ENCODE measurements around the gene PDZD4. TPM values are rescaled to one million over a fixed set of nuclear protein-coding genes. Genes with fewer than 3 reads are reported as not detected.

PDZD4 gene
- total and polyA plus RNA-seq, 2 experiments from 2014 or later = not detected

DNA sequence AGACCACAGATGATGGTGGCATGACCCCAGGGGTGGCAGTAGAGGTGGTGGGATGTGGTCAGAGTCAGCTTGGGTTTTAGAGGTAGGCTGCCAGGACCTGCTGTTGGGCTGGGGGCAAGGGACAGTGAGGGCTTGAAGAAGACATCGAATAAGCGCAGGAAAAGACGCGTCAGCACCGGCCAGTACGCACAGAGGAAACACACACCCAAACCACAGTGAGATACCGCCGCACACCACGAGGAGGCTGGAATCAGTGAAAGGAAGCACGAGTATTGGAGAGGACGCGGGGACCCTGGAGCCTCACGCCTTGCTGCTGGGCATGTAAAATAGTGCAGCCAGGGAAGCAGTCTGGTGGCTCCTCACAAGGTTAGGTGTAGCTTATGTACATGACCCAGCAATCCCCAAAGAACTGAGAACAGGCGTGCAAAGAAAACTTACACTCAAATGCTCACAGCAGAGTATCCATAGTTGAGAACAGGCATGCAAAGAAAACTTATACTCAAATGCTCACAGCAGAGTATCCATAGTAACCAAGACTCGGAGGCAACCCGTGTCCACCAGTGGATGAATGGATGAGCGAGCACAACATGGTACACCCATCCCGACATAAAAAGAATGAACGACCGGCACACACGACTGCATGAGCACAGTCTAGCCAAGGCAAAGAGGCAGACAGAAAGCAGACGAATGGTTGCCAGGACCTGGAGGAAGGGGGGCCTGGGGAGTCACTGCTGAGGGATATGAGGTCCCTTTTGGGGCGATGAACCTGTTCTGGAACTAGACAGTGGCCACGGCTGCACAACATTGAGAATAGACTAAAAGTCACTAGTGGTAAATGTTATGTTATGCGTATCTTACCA is 13.3 kb downstream of the PDZD4 start:
- H3K4me3 ChIP-seq = no peak overlapping the region
- 75 to 77% methylated on average over 20 to 25 of the region's 25 CpGs for WGBS, 2 experiments (ENCODE audit: low coverage in 1 of 2, low lambda C conversion rate in 2 of 2, missing lambda C conversion rate in 2 of 2)
- H3K9me3 ChIP-seq (ENCODE audit: low read depth) = no peaks in the 10 kb centered on the region
- no peak overlapping the region for H3K4me2 ChIP-seq (ENCODE audit: unreplicated experiment)
- no peaks in the 10 kb centered on the region for H3K36me3 ChIP-seq (ENCODE audit: low read depth)
- H3K4me1 ChIP-seq (ENCODE audit: insufficient read depth) = no peaks in the 10 kb centered on the region
- H3K79me2 ChIP-seq (ENCODE audit: insufficient read depth) = no peaks in the 10 kb centered on the region
- DNase-seq = no peak
- no peaks in the 10 kb centered on the region for H4K20me1 ChIP-seq (ENCODE audit: insufficient read depth)
- in situ Hi-C loops (cut with MboI) = no loop called here
- H2AFZ ChIP-seq = no peak overlapping the region
- H3K9me2 ChIP-seq (ENCODE audit: insufficient read depth) = no peaks in the 10 kb centered on the region
- no peaks in the 10 kb centered on the region for H3K27me3 ChIP-seq (replicated peaks; ENCODE audit: insufficient read depth)
- H3K9ac ChIP-seq = no peak overlapping the region
- H3F3A ChIP-seq (ENCODE audit: insufficient read depth) = no peaks in the 10 kb centered on the region
- TF ChIP-seq EZH2 (IDR thresholded peaks at IDR 0.05; ENCODE audit: insufficient read depth, poor library complexity, severe bottlenecking) = no peak
- no peak for TF ChIP-seq EZH2phosphoT487 (IDR thresholded peaks at IDR 0.05; ENCODE audit: insufficient read depth, low read depth)
- H3K27ac ChIP-seq = no peak overlapping the region

DNA sequence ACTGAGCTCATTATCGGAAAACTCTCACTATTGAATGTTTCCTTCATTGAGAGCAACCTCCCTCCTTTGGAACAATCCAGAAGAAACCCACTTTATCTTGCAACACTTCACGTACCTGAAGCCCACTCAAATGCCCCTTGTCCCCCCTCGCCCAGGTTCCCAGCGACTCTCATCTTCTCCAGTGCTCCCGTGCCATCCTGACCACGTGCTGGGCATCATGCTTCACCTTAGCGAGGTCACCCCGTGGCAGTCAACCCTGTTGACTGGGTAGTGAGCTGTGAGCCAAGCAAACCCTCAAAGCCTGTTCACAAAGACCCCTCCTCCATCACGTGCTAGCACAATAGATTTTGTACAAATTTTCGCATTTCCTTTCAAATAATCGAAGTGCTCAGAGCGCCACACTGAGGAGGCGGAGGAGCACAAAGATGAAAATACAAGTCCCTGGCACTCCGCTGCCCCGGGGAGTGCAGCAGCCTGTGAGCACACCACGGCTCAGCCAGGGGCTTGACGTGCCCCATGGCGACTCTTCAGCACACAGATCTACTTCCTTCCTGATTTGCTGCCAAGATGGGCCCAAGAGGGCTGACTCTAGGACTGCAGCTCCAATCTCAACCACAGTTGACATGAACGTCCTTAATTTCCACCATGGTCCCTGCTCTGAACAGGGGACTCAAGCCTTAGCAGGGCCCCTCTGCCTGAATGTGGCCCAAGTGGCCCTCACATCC is 15.6 kb downstream of the PDZD4 start:
- Histone ChIP-seq H3K4me1 (ENCODE audit: insufficient read depth) (no peaks in the 10 kb centered on the region), H4K20me1 (ENCODE audit: insufficient read depth) (no peaks in the 10 kb centered on the region), H3K79me2 (ENCODE audit: insufficient read depth) (no peaks in the 10 kb centered on the region), H3F3A (ENCODE audit: insufficient read depth) (no peaks in the 10 kb centered on the region), H3K9me2 (ENCODE audit: insufficient read depth) (no peaks in the 10 kb centered on the region), H3K27me3 (replicated peaks; ENCODE audit: insufficient read depth) (no peaks in the 10 kb centered on the region), H3K36me3 (ENCODE audit: low read depth) (no peaks in the 10 kb centered on the region), H3K4me3 (no peak overlapping the region), H3K9me3 (ENCODE audit: low read depth) (no peaks in the 10 kb centered on the region), H3K9ac (no peak overlapping the region), H3K4me2 (ENCODE audit: unreplicated experiment) (no peak overlapping the region), H2AFZ (no peak overlapping the region), H3K27ac (no peak overlapping the region)
- TF ChIP-seq EZH2 (IDR thresholded peaks at IDR 0.05; ENCODE audit: insufficient read depth, poor library complexity, severe bottlenecking) = no peak
- TF ChIP-seq EZH2phosphoT487 (IDR thresholded peaks at IDR 0.05; ENCODE audit: insufficient read depth, low read depth) = no peak
- 75% methylated on average over 15 to 16 of the region's 19 CpGs for WGBS, 2 experiments (ENCODE audit: low coverage in 1 of 2, low lambda C conversion rate in 2 of 2, missing lambda C conversion rate in 2 of 2)
- in situ Hi-C loops (cut with MboI) = no loop called here
- no peak for DNase-seq

DNA sequence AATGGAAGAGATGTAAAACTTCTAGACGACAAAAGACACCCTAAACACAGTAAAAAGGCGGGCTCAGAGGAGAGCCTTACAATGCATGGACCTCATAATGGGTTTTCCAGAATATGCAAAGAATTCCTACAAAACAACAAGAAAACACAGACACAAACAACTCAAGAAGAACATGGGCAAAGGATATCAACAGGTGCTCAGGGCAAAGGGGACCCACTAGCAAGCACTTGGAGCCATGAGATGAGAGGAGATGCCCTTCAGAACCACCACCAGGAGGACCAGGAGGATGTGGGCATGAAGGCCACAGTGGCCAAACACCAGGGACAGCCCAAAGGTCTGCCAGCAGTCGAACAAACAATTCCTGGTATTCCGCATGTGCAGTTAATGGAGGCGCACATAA is 17.2 kb downstream of the PDZD4 start:
- H3K4me2 ChIP-seq (ENCODE audit: unreplicated experiment) = no peak overlapping the region
- H3K9me3 ChIP-seq (ENCODE audit: low read depth) = no peaks in the 10 kb centered on the region
- no peak overlapping the region for H3K9ac ChIP-seq
- H4K20me1 ChIP-seq (ENCODE audit: insufficient read depth) = no peaks in the 10 kb centered on the region
- WGBS, 2 experiments (ENCODE audit: low coverage in 1 of 2, low lambda C conversion rate in 2 of 2, missing lambda C conversion rate in 2 of 2) = 82 to 87% methylated on average over 5 of the region's 5 CpGs
- in situ Hi-C loops (cut with MboI) = no loop called here
- no peak overlapping the region for H2AFZ ChIP-seq
- no peaks in the 10 kb centered on the region for H3K9me2 ChIP-seq (ENCODE audit: insufficient read depth)
- H3K36me3 ChIP-seq (ENCODE audit: low read depth) = no peaks in the 10 kb centered on the region
- H3K27ac ChIP-seq = no peak overlapping the region
- H3K4me3 ChIP-seq = no peak overlapping the region
- H3K79me2 ChIP-seq (ENCODE audit: insufficient read depth) = no peaks in the 10 kb centered on the region
- no peaks in the 10 kb centered on the region for H3K27me3 ChIP-seq (replicated peaks; ENCODE audit: insufficient read depth)
- no peak for TF ChIP-seq EZH2 (IDR thresholded peaks at IDR 0.05; ENCODE audit: insufficient read depth, poor library complexity, severe bottlenecking)
- no peak for TF ChIP-seq EZH2phosphoT487 (IDR thresholded peaks at IDR 0.05; ENCODE audit: insufficient read depth, low read depth)
- no peak for DNase-seq
- no peaks in the 10 kb centered on the region for H3F3A ChIP-seq (ENCODE audit: insufficient read depth)
- no peaks in the 10 kb centered on the region for H3K4me1 ChIP-seq (ENCODE audit: insufficient read depth)

DNA sequence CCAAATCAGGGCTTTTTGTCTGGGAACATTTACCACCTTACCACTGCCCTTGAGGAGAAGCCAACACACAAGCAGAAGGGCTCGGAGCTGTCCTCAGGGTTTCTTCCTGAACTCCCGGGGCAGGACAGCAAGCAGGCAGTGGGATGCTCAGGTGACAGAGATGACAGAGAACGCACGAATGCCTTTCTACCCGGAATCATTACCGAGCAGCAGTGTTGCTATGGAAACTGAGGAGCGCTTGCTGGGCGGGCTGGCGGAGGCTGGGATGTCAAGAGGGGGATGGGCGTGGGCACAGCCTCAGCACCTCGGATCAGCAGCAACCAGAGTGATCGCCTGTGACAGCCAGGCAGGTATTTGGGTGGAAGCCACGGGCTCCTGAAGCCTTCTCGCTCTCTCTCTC is 18.1 kb downstream of the PDZD4 start:
- Histone ChIP-seq H3K4me2 (ENCODE audit: unreplicated experiment) (no peak overlapping the region), H3K9me2 (ENCODE audit: insufficient read depth) (no peaks in the 10 kb centered on the region), H3K79me2 (ENCODE audit: insufficient read depth) (no peaks in the 10 kb centered on the region), H4K20me1 (ENCODE audit: insufficient read depth) (no peaks in the 10 kb centered on the region), H3K27ac (no peak overlapping the region), H3K27me3 (replicated peaks; ENCODE audit: insufficient read depth) (no peaks in the 10 kb centered on the region), H3K9ac (no peak overlapping the region), H2AFZ (no peak overlapping the region), H3F3A (ENCODE audit: insufficient read depth) (no peaks in the 10 kb centered on the region), H3K4me1 (ENCODE audit: insufficient read depth) (no peaks in the 10 kb centered on the region), H3K4me3 (no peak overlapping the region), H3K9me3 (ENCODE audit: low read depth) (no peaks in the 10 kb centered on the region), H3K36me3 (ENCODE audit: low read depth) (no peaks in the 10 kb centered on the region)
- no peak for DNase-seq
- no peak for TF ChIP-seq EZH2 (IDR thresholded peaks at IDR 0.05; ENCODE audit: insufficient read depth, poor library complexity, severe bottlenecking)
- TF ChIP-seq EZH2phosphoT487 (IDR thresholded peaks at IDR 0.05; ENCODE audit: insufficient read depth, low read depth) = no peak
- WGBS, 2 experiments (ENCODE audit: low coverage in 1 of 2, low lambda C conversion rate in 2 of 2, missing lambda C conversion rate in 2 of 2) = 45 to 81% methylated on average over 6 to 14 of the region's 14 CpGs
- in situ Hi-C loops (cut with MboI) = no loop called here

Data from GM23248 (cell line).